Astrocyte (in vitro differentiated cells and primary cell): ENCODE results near the gene CPNE5. TPM values are rescaled to one million over a fixed set of nuclear protein-coding genes. Genes with fewer than 3 reads are reported as not detected.
A peak's percentile ranks its signal among the peaks of the same experiment; 100 is the strongest.

Experiments
- DNase-seq: peaks from one replicate; pipeline ENCODE4 v3.0.0-alpha.2; 2010; ENCODE audit warnings: low read depth
- FAIRE-seq: peaks from 2 replicates; lab custom pipeline; 2011; peaks lifted over from hg19 to GRCh38; lab: Jason Lieb, UNC
- H2AFZ ChIP-seq: 2 replicates; pipeline ENCODE4 v1.6.0; 2012; ENCODE audit warnings: low read depth, low read length, inconsistent platforms
- H3K27ac ChIP-seq: 2 replicates; pipeline ENCODE4 v1.5.1; 2011; ENCODE audit warnings: low read depth, low read length, inconsistent platforms
- H3K27me3 ChIP-seq: 2 replicates; pipeline ENCODE4 v1.6.0; 2011; ENCODE audit warnings: low read length, inconsistent platforms; ENCODE audit not compliant: insufficient read depth
- H3K36me3 ChIP-seq: 2 replicates; pipeline ENCODE4 v1.5.1; 2011; ENCODE audit warnings: low read length, inconsistent platforms; ENCODE audit not compliant: insufficient read depth
- H3K4me1 ChIP-seq: 2 replicates; pipeline ENCODE4 v1.5.1; 2011; ENCODE audit warnings: low read length, inconsistent platforms; ENCODE audit not compliant: insufficient read depth
- H3K4me2 ChIP-seq: 2 replicates; pipeline ENCODE4 v1.6.0; 2012; ENCODE audit warnings: low read length, inconsistent platforms
- H3K4me3 ChIP-seq: 2 replicates; pipeline ENCODE4 v1.5.1; 2011; ENCODE audit warnings: low read depth, mild to moderate bottlenecking, low read length, inconsistent platforms; ENCODE audit not compliant: insufficient read depth
- H3K79me2 ChIP-seq: 2 replicates; pipeline ENCODE4 v1.6.0; 2012; ENCODE audit warnings: mild to moderate bottlenecking, low read length, inconsistent platforms; ENCODE audit not compliant: insufficient read depth
- H3K9ac ChIP-seq: 2 replicates; pipeline ENCODE4 v1.6.0; 2012; ENCODE audit warnings: mild to moderate bottlenecking, low read length, inconsistent platforms
- H3K9me3 ChIP-seq: 2 replicates; pipeline ENCODE4 v1.5.1; 2012; ENCODE audit warnings: low read depth, mild to moderate bottlenecking, low read length, inconsistent platforms; ENCODE audit not compliant: insufficient read depth
- H4K20me1 ChIP-seq: 2 replicates; pipeline ENCODE4 v1.6.0; 2012; ENCODE audit warnings: low read length, inconsistent platforms; ENCODE audit not compliant: insufficient read depth
- H3K27ac Mint-ChIP-seq: one replicate; pipeline ENCODE4 v1.8.0; 2021; ENCODE audit warnings: mild to moderate bottlenecking, mixed read lengths; ENCODE audit not compliant: unreplicated experiment
- H3K27me3 Mint-ChIP-seq: one replicate; pipeline ENCODE4 v1.8.0; 2021; ENCODE audit warnings: low read depth, mixed read lengths; ENCODE audit not compliant: unreplicated experiment
- H3K36me3 Mint-ChIP-seq: one replicate; pipeline ENCODE4 v1.8.0; 2021; ENCODE audit warnings: low read depth, mixed read lengths; ENCODE audit not compliant: unreplicated experiment
- H3K4me1 Mint-ChIP-seq: one replicate; pipeline ENCODE4 v1.8.0; 2021; ENCODE audit warnings: low read depth, mixed read lengths; ENCODE audit not compliant: unreplicated experiment
- H3K4me3 Mint-ChIP-seq: one replicate; pipeline ENCODE4 v1.8.0; 2021; ENCODE audit warnings: mild to moderate bottlenecking, moderate library complexity, mixed read lengths; ENCODE audit not compliant: unreplicated experiment
- H3K9me3 Mint-ChIP-seq: one replicate; pipeline ENCODE4 v1.8.0; 2021; ENCODE audit warnings: mild to moderate bottlenecking, mixed read lengths; ENCODE audit not compliant: unreplicated experiment
- CTCF ChIP-seq: IDR thresholded peaks from 2 replicates; pipeline ENCODE4 v1.5.1; 2011; ENCODE audit warnings: low read depth, mild to moderate bottlenecking, inconsistent platforms, low read length, moderate library complexity; ENCODE audit not compliant: insufficient read depth
- EZH2 ChIP-seq: IDR thresholded peaks from 2 replicates; pipeline ENCODE4 v1.6.1; 2012; ENCODE audit warnings: mild to moderate bottlenecking, low read length, inconsistent platforms; ENCODE audit not compliant: insufficient read depth
- total RNA-seq: library from RNA; stranded (reverse); gene quantifications from 2 replicates; pipeline ENCODE4 v1.2.1, GENCODE V29; 2021

CPNE5 gene
- total RNA-seq, 1 donor from 2014 or later = 0.11 TPM

- H3K36me3 ChIP-seq = no peaks in the 10 kb centered on the region
- H3K9me3 Mint-ChIP-seq = peaks cover 5% of the 10 kb centered on the region
- FAIRE-seq (no peak), DNase-seq (no peak)
- peaks cover 10% of the 10 kb centered on the region for H3K4me1 Mint-ChIP-seq
- peaks cover 3% of the 10 kb centered on the region for H3K36me3 Mint-ChIP-seq
- peak overlapping the region; percentile 80 for H3K27ac Mint-ChIP-seq
- H3K4me3 Mint-ChIP-seq = no peak overlapping the region
- no peaks in the 10 kb centered on the region for H3K79me2 ChIP-seq
- H3K4me2 ChIP-seq = no peak overlapping the region
- no peak overlapping the region for H3K4me3 ChIP-seq
- H3K4me1 ChIP-seq = peaks cover 6% of the 10 kb centered on the region
- no peaks in the 10 kb centered on the region for H3K27me3 ChIP-seq
- peaks cover 16% of the 10 kb centered on the region for H3K27me3 Mint-ChIP-seq
- no peak overlapping the region for H3K9ac ChIP-seq
- no peaks in the 10 kb centered on the region for H4K20me1 ChIP-seq
- no peak overlapping the region for H2AFZ ChIP-seq
- TF ChIP-seq CTCF (no peak), EZH2 (no peak)
- H3K9me3 ChIP-seq = peaks cover 4% of the 10 kb centered on the region
- no peak overlapping the region for H3K27ac ChIP-seq
These were observed 88.2 kb downstream of the CPNE5 start for GRCh38 chr6:36751091-36751490.

GRCh38 chr6:36749829-36750489 is 89.3 kb downstream of the CPNE5 start:
- H3K27me3 Mint-ChIP-seq = peaks cover 16% of the 10 kb centered on the region
- TF ChIP-seq CTCF (no peak), EZH2 (no peak)
- no peak overlapping the region for H3K27ac Mint-ChIP-seq
- Histone ChIP-seq H3K27me3 (no peaks in the 10 kb centered on the region), H3K9ac (no peak overlapping the region), H3K79me2 (no peaks in the 10 kb centered on the region), H4K20me1 (no peaks in the 10 kb centered on the region), H2AFZ (no peak overlapping the region), H3K4me2 (no peak overlapping the region), H3K36me3 (no peaks in the 10 kb centered on the region), H3K27ac (no peak overlapping the region), H3K4me1 (no peaks in the 10 kb centered on the region), H3K4me3 (no peak overlapping the region), H3K9me3 (peaks cover 4% of the 10 kb centered on the region)
- peaks cover 5% of the 10 kb centered on the region for H3K9me3 Mint-ChIP-seq
- FAIRE-seq = no peak
- no peak overlapping the region for H3K4me3 Mint-ChIP-seq
- peaks cover 3% of the 10 kb centered on the region for H3K36me3 Mint-ChIP-seq
- no peak for DNase-seq
- H3K4me1 Mint-ChIP-seq = peaks cover 4% of the 10 kb centered on the region

- Histone ChIP-seq H3K27me3 (no peaks in the 10 kb centered on the region), H3K4me3 (no peak overlapping the region), H3K27ac (no peak overlapping the region), H3K9ac (no peak overlapping the region), H2AFZ (no peak overlapping the region), H3K4me1 (no peaks in the 10 kb centered on the region), H3K79me2 (no peaks in the 10 kb centered on the region), H3K36me3 (no peaks in the 10 kb centered on the region), H3K4me2 (no peak overlapping the region), H4K20me1 (no peaks in the 10 kb centered on the region), H3K9me3 (peaks cover 4% of the 10 kb centered on the region)
- H3K27ac Mint-ChIP-seq = no peak overlapping the region
- peaks cover 5% of the 10 kb centered on the region for H3K9me3 Mint-ChIP-seq
- peaks cover 16% of the 10 kb centered on the region for H3K27me3 Mint-ChIP-seq
- TF ChIP-seq CTCF (no peak), EZH2 (no peak)
- H3K36me3 Mint-ChIP-seq = peaks cover 3% of the 10 kb centered on the region
- FAIRE-seq = no peak
- H3K4me1 Mint-ChIP-seq = no peaks in the 10 kb centered on the region
- H3K4me3 Mint-ChIP-seq = no peak overlapping the region
- DNase-seq = no peak
These were observed 93.0 kb downstream of the CPNE5 start for GRCh38 chr6:36746251-36746650.
